ENCODE measurements around the gene C9orf152. TPM values are rescaled to one million over a fixed set of nuclear protein-coding genes. Genes with fewer than 3 reads are reported as not detected.

C9orf152 gene
- total RNA-seq, 1 experiment from 2014 or later, result not detected

- TF ChIP-seq AFF4 (CRISPR knock-in tag; IDR thresholded peaks at IDR 0.05; ENCODE audit: borderline replicate concordance) (no peak), NR3C1 (CRISPR knock-in tag; conservative IDR thresholded peaks at IDR 0.05; ENCODE audit: low read depth) (no peak)
Measured at GRCh38 chr9:110153431-110153830, 54.5 kb downstream of the C9orf152 start (continued).

GRCh38 chr9:110152704-110153374 lies 55.1 kb downstream of the C9orf152 start:
- Mint-ChIP-seq H3K4me3 (no peak overlapping the region), H3K27ac (no peak overlapping the region), H3K36me3 (peaks cover 19% of the 10 kb centered on the region), H3K4me1 (peaks cover 16% of the 10 kb centered on the region), H3K9me3 (peaks cover 12% of the 10 kb centered on the region), H3K27me3 (ENCODE audit: low read depth) (peaks cover 9% of the 10 kb centered on the region; the same call in 1 of the 2 replicates)
- ChIA-PET POLR2A (no interaction called here), CTCF (interaction anchor here (0.8 to 1.5 kb wide), 3 partner anchors 26 to 250 kb away, joined by 3 to 6 read pairs (median 3); no protein-coding TSS in a partner anchor)
- ATAC-seq (peak; percentile 82), DNase-seq (ENCODE audit: low spot score) (no peak)
- no peak for TF ChIP-seq ETV6 (CRISPR knock-in tag; IDR thresholded peaks at IDR 0.05)
- 0 out of 2 replicates have a peak, but pooled peaks have one; percentile 7 for TF ChIP-seq GABPB1 (CRISPR knock-in tag; IDR thresholded peaks at IDR 0.05)
- TF ChIP-seq USF2 (CRISPR knock-in tag; IDR thresholded peaks at IDR 0.05), result no peak
- TF ChIP-seq CTCF (IDR thresholded peaks at IDR 0.05), result peak; percentile 68; the same call in 1 of the 2 replicates

Other genes with a start within 250 kb of the C9orf152 start
- gene TXN, start 48.3 kb upstream of the C9orf152 start, total RNA-seq (2021), result 245 to 265 TPM (median 263 TPM) in 3 replicates
- not detected in 3 replicates for gene TXNDC8, start 129.7 kb upstream of the C9orf152 start, total RNA-seq (2021)